ENCODE measurements around the gene OXNAD1. TPM values are rescaled to one million over a fixed set of nuclear protein-coding genes. Genes with fewer than 3 reads are reported as not detected.

OXNAD1 gene
- total RNA-seq, 1 experiment from 2014 or later = 18.5 TPM

GRCh38 chr3:16313886-16314645 lies 49.1 kb downstream of the OXNAD1 start:
- ChIA-PET POLR2A (ENCODE audit: unreplicated experiment) (no interaction called here), CTCF (no interaction called here)
- Histone ChIP-seq H3K9me2 (ENCODE audit: insufficient read depth) (no peaks in the 10 kb centered on the region), H4K20me1 (ENCODE audit: insufficient read depth) (peaks cover 3% of the 10 kb centered on the region; the same call in 1 of the 2 replicates), H3K27me3 (ENCODE audit: insufficient read depth, low read depth) (no peaks in the 10 kb centered on the region), H2AFZ (no peak overlapping the region), H3K27ac (no peak overlapping the region), H3K4me3 (no peak overlapping the region), H3K4me1 (replicated peaks; ENCODE audit: insufficient read depth) (peaks cover 8% of the 10 kb centered on the region; the same call in 1 of the 2 replicates), H3K9me3 (ENCODE audit: insufficient read depth, low read depth) (no peaks in the 10 kb centered on the region), H3K36me3 (ENCODE audit: low read depth) (0 out of 2 replicates have a peak, but pooled peaks cover 6% of the 10 kb centered on the region), H3K4me2 (no peak overlapping the region), H3K79me2 (ENCODE audit: low read depth) (no peaks in the 10 kb centered on the region), H3F3A (ENCODE audit: insufficient read depth, low read depth) (no peaks in the 10 kb centered on the region)
- intact Hi-C loops (cut with micrococcal nuclease; ENCODE audit: unreplicated experiment) = no loop called here
- TF ChIP-seq, protein P1, sequence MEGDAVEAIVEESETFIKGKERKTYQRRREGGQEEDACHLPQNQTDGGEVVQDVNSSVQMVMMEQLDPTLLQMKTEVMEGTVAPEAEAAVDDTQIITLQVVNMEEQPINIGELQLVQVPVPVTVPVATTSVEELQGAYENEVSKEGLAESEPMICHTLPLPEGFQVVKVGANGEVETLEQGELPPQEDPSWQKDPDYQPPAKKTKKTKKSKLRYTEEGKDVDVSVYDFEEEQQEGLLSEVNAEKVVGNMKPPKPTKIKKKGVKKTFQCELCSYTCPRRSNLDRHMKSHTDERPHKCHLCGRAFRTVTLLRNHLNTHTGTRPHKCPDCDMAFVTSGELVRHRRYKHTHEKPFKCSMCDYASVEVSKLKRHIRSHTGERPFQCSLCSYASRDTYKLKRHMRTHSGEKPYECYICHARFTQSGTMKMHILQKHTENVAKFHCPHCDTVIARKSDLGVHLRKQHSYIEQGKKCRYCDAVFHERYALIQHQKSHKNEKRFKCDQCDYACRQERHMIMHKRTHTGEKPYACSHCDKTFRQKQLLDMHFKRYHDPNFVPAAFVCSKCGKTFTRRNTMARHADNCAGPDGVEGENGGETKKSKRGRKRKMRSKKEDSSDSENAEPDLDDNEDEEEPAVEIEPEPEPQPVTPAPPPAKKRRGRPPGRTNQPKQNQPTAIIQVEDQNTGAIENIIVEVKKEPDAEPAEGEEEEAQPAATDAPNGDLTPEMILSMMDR (conservative IDR thresholded peaks at IDR 0.05) = no peak
- TF ChIP-seq EZH2 (IDR thresholded peaks at IDR 0.05; ENCODE audit: low read depth) = no peak
- no peak for DNase-seq
- BruUV-seq (replicated peaks) = no TSS peak

DNA sequence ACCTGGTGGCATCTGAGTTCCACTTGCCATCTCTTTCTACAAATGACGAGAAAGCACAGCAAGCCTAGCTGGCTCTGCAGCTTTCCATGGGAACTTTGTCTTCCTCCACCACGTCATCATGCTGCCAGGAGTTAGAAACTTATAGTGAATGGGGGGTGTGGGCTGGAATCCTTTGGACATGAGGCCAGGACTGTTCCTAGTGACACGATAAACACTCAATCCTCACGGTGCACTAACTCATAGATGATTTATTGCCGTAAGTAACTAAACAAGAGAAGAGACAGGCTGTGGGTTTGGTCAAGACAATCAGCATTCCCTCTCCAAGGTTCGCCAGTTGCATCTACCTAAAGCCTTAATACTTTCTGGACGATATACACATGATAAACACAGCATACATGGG lies 50.6 kb downstream of the OXNAD1 start:
- DNase-seq = no peak
- H3K27ac ChIP-seq = no peak overlapping the region
- H3K4me2 ChIP-seq = no peak overlapping the region
- 0 out of 2 replicates have a peak, but pooled peaks cover 6% of the 10 kb centered on the region for H3K36me3 ChIP-seq (ENCODE audit: low read depth)
- H3K4me1 ChIP-seq (replicated peaks; ENCODE audit: insufficient read depth) = no peaks in the 10 kb centered on the region
- H3K79me2 ChIP-seq (ENCODE audit: low read depth) = no peaks in the 10 kb centered on the region
- intact Hi-C loops (cut with micrococcal nuclease; ENCODE audit: unreplicated experiment) = no loop called here
- no peak overlapping the region for H2AFZ ChIP-seq
- H3K27me3 ChIP-seq (ENCODE audit: insufficient read depth, low read depth) = no peaks in the 10 kb centered on the region
- no peaks in the 10 kb centered on the region for H3K9me3 ChIP-seq (ENCODE audit: insufficient read depth, low read depth)
- TF ChIP-seq, protein P1 (conservative IDR thresholded peaks at IDR 0.05) = no peak
- no peak for TF ChIP-seq EZH2 (IDR thresholded peaks at IDR 0.05; ENCODE audit: low read depth)
- CTCF ChIA-PET = no interaction called here
- no peak overlapping the region for H3K4me3 ChIP-seq
- no peaks in the 10 kb centered on the region for H3F3A ChIP-seq (ENCODE audit: insufficient read depth, low read depth)
- H4K20me1 ChIP-seq (ENCODE audit: insufficient read depth) = peaks cover 3% of the 10 kb centered on the region; the same call in 1 of the 2 replicates
- BruUV-seq (replicated peaks) = no TSS peak
- no peaks in the 10 kb centered on the region for H3K9me2 ChIP-seq (ENCODE audit: insufficient read depth)
- POLR2A ChIA-PET (ENCODE audit: unreplicated experiment) = no interaction called here

DNA sequence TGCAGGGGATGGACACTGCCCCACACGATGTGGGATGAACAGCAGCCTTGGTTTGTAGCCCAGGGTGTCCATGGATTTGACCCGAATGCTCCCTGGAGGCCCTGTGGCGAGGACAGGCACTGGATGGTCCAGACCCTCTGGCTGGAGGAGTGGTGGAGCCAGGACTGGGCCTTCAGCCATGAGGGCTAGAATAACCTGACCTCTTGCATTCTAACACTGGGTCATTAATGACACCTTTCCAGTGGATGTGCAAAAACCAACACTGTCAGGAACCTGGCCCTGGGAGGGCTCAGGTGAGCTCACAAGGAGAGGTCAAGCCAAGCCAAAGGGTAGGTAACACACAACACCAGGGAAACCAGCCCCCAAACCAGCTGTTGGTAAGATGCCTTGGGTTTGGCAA lies 51.4 kb downstream of the OXNAD1 start:
- Histone ChIP-seq H3K4me1 (replicated peaks; ENCODE audit: insufficient read depth) (no peaks in the 10 kb centered on the region), H3K27me3 (ENCODE audit: insufficient read depth, low read depth) (no peaks in the 10 kb centered on the region), H3K4me2 (no peak overlapping the region), H3F3A (ENCODE audit: insufficient read depth, low read depth) (no peaks in the 10 kb centered on the region), H3K9me2 (ENCODE audit: insufficient read depth) (no peaks in the 10 kb centered on the region), H3K36me3 (ENCODE audit: low read depth) (0 out of 2 replicates have a peak, but pooled peaks cover 6% of the 10 kb centered on the region), H2AFZ (no peak overlapping the region), H3K9me3 (ENCODE audit: insufficient read depth, low read depth) (no peaks in the 10 kb centered on the region), H4K20me1 (ENCODE audit: insufficient read depth) (peaks cover 3% of the 10 kb centered on the region; the same call in 1 of the 2 replicates), H3K27ac (no peak overlapping the region), H3K79me2 (ENCODE audit: low read depth) (no peaks in the 10 kb centered on the region), H3K4me3 (no peak overlapping the region)
- TF ChIP-seq, protein P1 (conservative IDR thresholded peaks at IDR 0.05) = no peak
- no peak for TF ChIP-seq EZH2 (IDR thresholded peaks at IDR 0.05; ENCODE audit: low read depth)
- intact Hi-C loops (cut with micrococcal nuclease; ENCODE audit: unreplicated experiment) = no loop called here
- DNase-seq = no peak
- POLR2A ChIA-PET (ENCODE audit: unreplicated experiment) = no interaction called here
- CTCF ChIA-PET = no interaction called here
- BruUV-seq (replicated peaks) = no TSS peak
